ENCODE data around the gene CRB1. TPM values are rescaled to one million over a fixed set of nuclear protein-coding genes. Genes with fewer than 3 reads are reported as not detected.

The CRB1 gene
- total and polyA plus RNA-seq, 2 experiments from 2014 or later = 0.54 to 0.57 TPM

DNA sequence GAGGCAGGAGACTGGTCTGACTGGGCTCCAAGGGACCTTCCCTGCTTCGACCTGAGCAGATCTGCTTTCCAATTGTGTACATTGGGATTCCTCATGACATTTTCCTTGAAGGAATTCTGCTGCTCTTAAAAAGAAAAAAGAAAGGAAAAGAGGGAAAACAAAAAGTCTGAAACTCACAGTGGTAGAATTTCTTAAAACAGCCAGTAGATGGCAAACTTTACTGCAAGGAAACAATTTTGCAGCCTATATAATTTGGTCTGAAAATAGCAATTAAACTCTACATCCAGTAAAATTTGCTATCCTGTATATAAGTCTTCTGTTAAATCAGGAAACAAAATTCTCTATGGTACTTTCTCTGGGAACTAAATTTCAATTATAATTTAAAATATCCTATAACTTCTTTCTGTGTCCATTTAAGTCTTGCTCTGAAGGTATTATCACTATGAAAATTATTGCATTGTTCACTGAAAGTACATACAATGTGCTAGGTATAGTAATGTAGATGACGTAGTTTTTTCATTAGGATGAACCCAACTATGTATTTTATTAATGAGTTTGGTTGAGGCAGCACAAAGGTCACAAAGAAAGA is 59.8 kb downstream of the CRB1 start:
- no peak overlapping the region for H3K4me3 ChIP-seq
- H3K36me3 ChIP-seq = no peaks in the 10 kb centered on the region
- H3K9me3 ChIP-seq (ENCODE audit: low read depth) = no peaks in the 10 kb centered on the region
- H3K4me1 ChIP-seq (ENCODE audit: low read depth) = peaks cover 9% of the 10 kb centered on the region
- H3K27ac ChIP-seq = no peak overlapping the region
- H3K27me3 ChIP-seq = no peaks in the 10 kb centered on the region
- peak in 1 of 2 donors; percentile 38 for DNase-seq (ENCODE audit: low read depth in 1 of 2, low spot score in 1 of 2)
- TF ChIP-seq CTCF (IDR thresholded peaks at IDR 0.05; ENCODE audit: low read depth, low read length) = peak; percentile 63

- H3K27me3 ChIP-seq = no peaks in the 10 kb centered on the region
- TF ChIP-seq CTCF (IDR thresholded peaks at IDR 0.05; ENCODE audit: low read depth, low read length) = no peak
- peaks cover 9% of the 10 kb centered on the region for H3K4me1 ChIP-seq (ENCODE audit: low read depth)
- no peaks in the 10 kb centered on the region for H3K36me3 ChIP-seq
- H3K27ac ChIP-seq = peak overlapping the region; percentile 72
- peak in 1 of 2 donors; percentile 20 for DNase-seq (ENCODE audit: low read depth in 1 of 2, low spot score in 1 of 2)
- H3K4me3 ChIP-seq = no peak overlapping the region
- no peaks in the 10 kb centered on the region for H3K9me3 ChIP-seq (ENCODE audit: low read depth)
These were observed 62.2 kb downstream of the CRB1 start for GRCh38 chr1:197330213-197330612.

GRCh38 chr1:197331565-197331964 is 63.5 kb downstream of the CRB1 start:
- no peaks in the 10 kb centered on the region for H3K9me3 ChIP-seq (ENCODE audit: low read depth)
- peaks cover 9% of the 10 kb centered on the region for H3K4me1 ChIP-seq (ENCODE audit: low read depth)
- DNase-seq (ENCODE audit: low read depth in 1 of 2, low spot score in 1 of 2) = no peak
- no peak overlapping the region for H3K27ac ChIP-seq
- TF ChIP-seq CTCF (IDR thresholded peaks at IDR 0.05; ENCODE audit: low read depth, low read length) = no peak
- H3K4me3 ChIP-seq = no peak overlapping the region
- no peaks in the 10 kb centered on the region for H3K27me3 ChIP-seq
- no peaks in the 10 kb centered on the region for H3K36me3 ChIP-seq

DNA sequence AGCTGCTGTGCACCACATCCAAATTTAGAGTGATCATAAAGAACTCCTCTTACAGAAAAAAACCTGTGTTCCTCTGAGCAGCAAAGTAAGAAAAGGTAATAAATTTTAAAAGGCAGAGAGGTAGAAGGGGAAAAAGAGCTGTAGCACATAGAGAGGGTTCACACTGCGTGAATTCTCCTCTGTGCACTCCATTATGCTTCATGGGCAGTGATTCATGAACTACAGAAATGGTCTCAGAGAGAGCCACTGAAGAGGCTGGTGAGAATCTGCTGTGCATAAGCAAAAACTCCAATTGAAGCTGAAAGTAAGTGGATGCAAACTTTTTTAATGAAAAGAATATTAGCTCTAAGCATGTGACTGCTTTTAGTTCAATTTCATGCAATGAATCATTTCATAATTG is 65.0 kb downstream of the CRB1 start:
- no peaks in the 10 kb centered on the region for H3K36me3 ChIP-seq
- H3K9me3 ChIP-seq (ENCODE audit: low read depth) = no peaks in the 10 kb centered on the region
- TF ChIP-seq CTCF (IDR thresholded peaks at IDR 0.05; ENCODE audit: low read depth, low read length) = no peak
- H3K4me1 ChIP-seq (ENCODE audit: low read depth) = peaks cover 9% of the 10 kb centered on the region
- DNase-seq (ENCODE audit: low read depth in 1 of 2, low spot score in 1 of 2) = no peak
- no peak overlapping the region for H3K27ac ChIP-seq
- H3K4me3 ChIP-seq = no peak overlapping the region
- no peaks in the 10 kb centered on the region for H3K27me3 ChIP-seq

DNA sequence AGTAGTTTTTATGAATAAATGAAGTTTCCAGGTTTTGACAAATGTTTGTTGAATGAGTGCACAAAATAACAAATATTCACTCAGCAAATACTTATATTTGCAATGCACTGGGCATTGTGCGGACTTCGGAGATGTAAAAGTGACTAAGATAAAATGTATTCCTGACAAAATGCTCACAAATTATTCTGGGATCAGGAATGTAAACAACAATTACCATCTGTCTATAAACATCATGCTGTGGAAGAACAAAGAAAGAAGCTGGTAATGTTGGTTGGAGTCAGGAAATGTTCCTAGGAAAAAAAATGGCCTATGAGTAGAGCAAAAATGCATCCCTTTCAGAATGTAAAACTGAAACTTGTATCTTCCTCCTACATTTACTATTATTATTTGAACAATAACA is 68.5 kb downstream of the CRB1 start:
- no peak overlapping the region for H3K27ac ChIP-seq
- TF ChIP-seq CTCF (IDR thresholded peaks at IDR 0.05; ENCODE audit: low read depth, low read length) = no peak
- H3K4me1 ChIP-seq (ENCODE audit: low read depth) = no peaks in the 10 kb centered on the region
- H3K27me3 ChIP-seq = no peaks in the 10 kb centered on the region
- H3K36me3 ChIP-seq = no peaks in the 10 kb centered on the region
- no peaks in the 10 kb centered on the region for H3K9me3 ChIP-seq (ENCODE audit: low read depth)
- no peak overlapping the region for H3K4me3 ChIP-seq
- DNase-seq (ENCODE audit: low read depth in 1 of 2, low spot score in 1 of 2) = no peak

Measured in cardiac muscle cell (in vitro differentiated cells and primary cell).